Right atrium auricular region (tissue), 2 donors: ENCODE results near the gene LCN9. TPM values are rescaled to one million over a fixed set of nuclear protein-coding genes. Genes with fewer than 3 reads are reported as not detected.
"Not testable (repeated sequence)": the region's sequence is repeated elsewhere in the genome, so short reads cannot be mapped to it uniquely, and the experiment has no call there.

ENCODE experiments used
- DNase-seq: peaks from one replicate; pipeline ENCODE4 v3.0.0-alpha.2; 2019; ENCODE audit warnings: low spot score
- H3K27ac ChIP-seq, 2 donors: fragments of 200-600 bp; sonication (generic); 1 replicate in 1 of 2; 2 replicates in 1 of 2; pipeline ENCODE4 v1.5.1; 2016 to 2019
- H3K27me3 ChIP-seq, 2 donors: fragments of 200-600 bp; sonication (generic); one replicate each; pipeline versions ENCODE4 v1.5.1 to v1.6.0; 2017 to 2019
- H3K36me3 ChIP-seq: fragments of 200-600 bp; sonication (generic); one replicate; pipeline ENCODE4 v1.5.1; 2016
- H3K4me1 ChIP-seq, 2 donors: fragments of 200-600 bp; sonication (generic); one replicate each; pipeline versions ENCODE4 v1.5.1 to v1.6.0; 2017 to 2019
- H3K4me3 ChIP-seq, 2 donors: fragments of 200-600 bp; sonication (generic); 1 replicate in 1 of 2; 2 replicates in 1 of 2; pipeline ENCODE4 v1.5.1; 2017 to 2019; ENCODE audit warnings: mild to moderate bottlenecking in 1 of 2, moderate library complexity in 1 of 2
- H3K9me3 ChIP-seq, 2 donors: fragments of 200-600 bp; sonication (generic); one replicate each; pipeline ENCODE4 v1.5.1; 2019
- total RNA-seq, 2 donors: library from RNA; depleted of rRNA; stranded (reverse); fragments of >200 nt; gene quantifications; one replicate each; pipeline ENCODE4 v1.1.0, GENCODE V29; 2016
- TF ChIP-seq, protein P1 (sequence below), 2 donors: fragments of 200-600 bp; sonication (generic); IDR thresholded peaks; one replicate each; pipeline ENCODE4 v1.5.1; 2019; ENCODE audit warnings: antibody characterized with exemption in 2 of 2

LCN9 gene
- total RNA-seq, 2 donors from 2014 or later: not detected

GRCh38 chr9:135665795-135666189, 2.7 kb downstream of the LCN9 start:
- Histone ChIP-seq H3K36me3 (no peaks in the 10 kb centered on the region), H3K27ac (no peak overlapping the region)
- TF ChIP-seq, protein P1, sequence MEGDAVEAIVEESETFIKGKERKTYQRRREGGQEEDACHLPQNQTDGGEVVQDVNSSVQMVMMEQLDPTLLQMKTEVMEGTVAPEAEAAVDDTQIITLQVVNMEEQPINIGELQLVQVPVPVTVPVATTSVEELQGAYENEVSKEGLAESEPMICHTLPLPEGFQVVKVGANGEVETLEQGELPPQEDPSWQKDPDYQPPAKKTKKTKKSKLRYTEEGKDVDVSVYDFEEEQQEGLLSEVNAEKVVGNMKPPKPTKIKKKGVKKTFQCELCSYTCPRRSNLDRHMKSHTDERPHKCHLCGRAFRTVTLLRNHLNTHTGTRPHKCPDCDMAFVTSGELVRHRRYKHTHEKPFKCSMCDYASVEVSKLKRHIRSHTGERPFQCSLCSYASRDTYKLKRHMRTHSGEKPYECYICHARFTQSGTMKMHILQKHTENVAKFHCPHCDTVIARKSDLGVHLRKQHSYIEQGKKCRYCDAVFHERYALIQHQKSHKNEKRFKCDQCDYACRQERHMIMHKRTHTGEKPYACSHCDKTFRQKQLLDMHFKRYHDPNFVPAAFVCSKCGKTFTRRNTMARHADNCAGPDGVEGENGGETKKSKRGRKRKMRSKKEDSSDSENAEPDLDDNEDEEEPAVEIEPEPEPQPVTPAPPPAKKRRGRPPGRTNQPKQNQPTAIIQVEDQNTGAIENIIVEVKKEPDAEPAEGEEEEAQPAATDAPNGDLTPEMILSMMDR (IDR thresholded peaks at IDR 0.05): no peak

GRCh38 chr9:135666534-135667462, 3.7 kb downstream of the LCN9 start:
- DNase-seq: no peak

More at GRCh38 chr9:135665795-135666189, 2.7 kb downstream of the LCN9 start:
- Histone ChIP-seq H3K9me3 (no peaks in the 10 kb centered on the region), H3K4me3 (no peak overlapping the region), H3K27me3 (no peaks in the 10 kb centered on the region), H3K4me1 (no peaks in the 10 kb centered on the region)
- DNase-seq: no peak

GRCh38 chr9:135667463-135668001, 4.4 kb downstream of the LCN9 start:
- H3K4me3 ChIP-seq: no peak overlapping the region

More at GRCh38 chr9:135666534-135667462, 3.7 kb downstream of the LCN9 start:
- no peak overlapping the region for H3K27ac ChIP-seq
- TF ChIP-seq, protein P1 (IDR thresholded peaks at IDR 0.05): no peak
- H3K4me1 ChIP-seq: no peaks in the 10 kb centered on the region
- no peaks in the 10 kb centered on the region for H3K36me3 ChIP-seq
- no peaks in the 10 kb centered on the region for H3K27me3 ChIP-seq
- no peaks in the 10 kb centered on the region for H3K9me3 ChIP-seq
- H3K4me3 ChIP-seq: no peak overlapping the region

DNA sequence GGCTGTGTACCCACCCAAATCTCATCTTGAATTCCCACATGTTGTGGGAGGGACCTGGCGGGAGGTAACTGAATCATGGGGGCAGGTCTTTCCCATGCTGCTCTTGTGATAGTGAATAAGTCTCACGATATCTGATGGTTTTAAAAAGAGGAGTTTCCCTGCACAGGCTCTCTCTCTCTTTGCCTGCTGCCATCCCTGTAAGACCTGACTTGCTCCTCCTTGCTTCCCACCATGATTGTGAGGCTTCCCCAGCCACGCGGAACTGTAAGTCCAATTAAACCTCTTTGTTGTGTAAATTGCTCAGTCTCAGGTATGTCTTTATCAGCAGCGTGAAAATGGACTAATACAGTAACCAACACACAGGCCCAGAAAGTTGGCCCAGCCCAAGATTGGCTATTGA, 5.9 kb downstream of the LCN9 start:
- H3K27me3 ChIP-seq, H3K4me3 ChIP-seq, H3K4me1 ChIP-seq, DNase-seq, H3K9me3 ChIP-seq, H3K36me3 ChIP-seq, H3K27ac ChIP-seq: not testable (repeated sequence)

More at GRCh38 chr9:135667463-135668001, 4.4 kb downstream of the LCN9 start:
- TF ChIP-seq, protein P1 (IDR thresholded peaks at IDR 0.05): no peak
- no peaks in the 10 kb centered on the region for H3K4me1 ChIP-seq
- no peaks in the 10 kb centered on the region for H3K27me3 ChIP-seq
- DNase-seq: no peak
- no peak overlapping the region for H3K27ac ChIP-seq
- no peaks in the 10 kb centered on the region for H3K9me3 ChIP-seq
- H3K36me3 ChIP-seq: no peaks in the 10 kb centered on the region

GRCh38 chr9:135669616-135670285, 6.6 kb downstream of the LCN9 start:
- Histone ChIP-seq H3K36me3 (no peaks in the 10 kb centered on the region), H3K4me1 (no peaks in the 10 kb centered on the region), H3K27ac (no peak overlapping the region), H3K4me3 (no peak overlapping the region), H3K27me3 (no peaks in the 10 kb centered on the region), H3K9me3 (no peaks in the 10 kb centered on the region)
- no peak for DNase-seq
- TF ChIP-seq, protein P1 (IDR thresholded peaks at IDR 0.05): no peak
